GM18499 (cell line): ENCODE data around the gene NXNL1.

Source experiments
- ATAC-seq: cut with Tn5 transposase; IDR thresholded peaks from one replicate; pipeline ENCODE4 v1.9.1; 2021; ENCODE audit warnings: moderate number of reproducible peaks; ENCODE audit not compliant: insufficient read depth, unreplicated experiment

Gene NXNL1

DNA sequence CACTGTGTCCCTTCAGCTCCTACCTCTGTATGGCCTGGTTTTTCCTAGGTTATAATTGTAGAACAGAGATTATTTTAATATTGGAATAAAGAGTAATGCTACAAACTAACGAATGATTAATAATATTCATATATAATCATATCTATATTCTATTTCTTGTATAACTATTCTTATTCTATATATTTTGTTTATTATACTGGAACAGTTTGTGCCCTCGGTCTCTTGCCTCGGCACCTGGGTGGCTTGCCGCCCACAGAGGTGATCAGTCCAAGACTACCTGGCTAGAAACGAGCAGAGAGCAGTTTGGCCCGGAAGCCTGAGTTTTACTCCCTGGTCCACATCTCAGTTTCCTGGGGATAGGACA is 5.7 kb upstream of the NXNL1 start:
- ATAC-seq: no peak

DNA sequence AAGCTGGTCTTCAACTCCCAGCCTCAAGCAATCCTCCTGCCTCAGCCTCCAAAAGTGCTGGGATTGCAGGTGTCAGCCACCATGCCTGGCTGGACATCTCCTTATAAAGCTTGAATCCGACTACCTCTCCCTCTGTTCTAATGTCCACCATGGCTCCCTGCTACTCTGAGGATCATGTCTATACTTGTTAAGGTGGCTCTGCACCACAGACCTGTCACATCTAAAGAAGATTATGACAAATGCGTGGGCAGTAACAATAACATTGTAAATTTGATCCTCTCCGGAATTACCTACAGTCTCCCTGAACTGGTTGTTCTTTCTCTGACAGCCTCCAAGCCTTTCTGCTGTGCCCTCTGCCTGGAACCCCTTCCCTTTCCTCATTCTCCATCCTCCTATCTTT is 1.8 kb downstream of the NXNL1 start:
- ATAC-seq: no peak

DNA sequence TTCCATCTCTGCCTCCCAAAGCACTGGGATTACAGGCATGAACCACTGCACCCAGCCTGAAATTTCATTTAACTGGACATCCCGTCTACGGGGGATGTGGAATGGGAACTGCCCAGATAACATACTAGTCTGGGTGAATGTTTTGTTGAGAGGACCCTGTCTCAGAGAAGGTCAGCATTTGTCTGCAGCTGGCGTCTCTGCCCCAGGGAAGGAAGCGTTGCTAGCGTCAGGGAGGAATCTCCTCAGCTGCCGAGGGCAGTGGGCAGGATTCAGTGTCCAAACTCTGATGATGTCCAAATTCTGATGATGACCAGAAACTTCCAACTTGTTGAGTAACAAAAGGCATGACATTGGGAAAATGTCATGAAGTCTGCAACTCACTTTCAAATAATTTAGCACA is 3.1 kb downstream of the NXNL1 start:
- no peak for ATAC-seq

DNA sequence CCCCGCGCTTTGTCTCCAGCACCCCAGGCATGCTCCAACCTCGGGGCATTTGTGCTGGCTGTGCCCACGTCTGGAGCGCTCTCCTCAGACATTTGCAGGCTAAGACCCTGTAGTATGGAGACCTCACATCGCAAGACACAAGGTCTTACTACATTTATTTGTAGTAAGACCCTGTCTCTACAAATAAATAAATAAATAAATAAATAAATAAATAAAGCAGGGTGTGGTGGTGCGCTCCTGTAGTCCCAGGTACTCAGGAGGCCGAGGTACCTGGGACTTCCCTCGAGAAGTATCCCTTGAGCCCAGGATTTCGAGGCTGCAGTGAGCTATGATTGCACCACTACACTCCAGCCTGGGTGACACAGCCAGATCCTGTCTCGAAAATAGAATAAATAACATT is 4.6 kb downstream of the NXNL1 start:
- ATAC-seq: no peak

DNA sequence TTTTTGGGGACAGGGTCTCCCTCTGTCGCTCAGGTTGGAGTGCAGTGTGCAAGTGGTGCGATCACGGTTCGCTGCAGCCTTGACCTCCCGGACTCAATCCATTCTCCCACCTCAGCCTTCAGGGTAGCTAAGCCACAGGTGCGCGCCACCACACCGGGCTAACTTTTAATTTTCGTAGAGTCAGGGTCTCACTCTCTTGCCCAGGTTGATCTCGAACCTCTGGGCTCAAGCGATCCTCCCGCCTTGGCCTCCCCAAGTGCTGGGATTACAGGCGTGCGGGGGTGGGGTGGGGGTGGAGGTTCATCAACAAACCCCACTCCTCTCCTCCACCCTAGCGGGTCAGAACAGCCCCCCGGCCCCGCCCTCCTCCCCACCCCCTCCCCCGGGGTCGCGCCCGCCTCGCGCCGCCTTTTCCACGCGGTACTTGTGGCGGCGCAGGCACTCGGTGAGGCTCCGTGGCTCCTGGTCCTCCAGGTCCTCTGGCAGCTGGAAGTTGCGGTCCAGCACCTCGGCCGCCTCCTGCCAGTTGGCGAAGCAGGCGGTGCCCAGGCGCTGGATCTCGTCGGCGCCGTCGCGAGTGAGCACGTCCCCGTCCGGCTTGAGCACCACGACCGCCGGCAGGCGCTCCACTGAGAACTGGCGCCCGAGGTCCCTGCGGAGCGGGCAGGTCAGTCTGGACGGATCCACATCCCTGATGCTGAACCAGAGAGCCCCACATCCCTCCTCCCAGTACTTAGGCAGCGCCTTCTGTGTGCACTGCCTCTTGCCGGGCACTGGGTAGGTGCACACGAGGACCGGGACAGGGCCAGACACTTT is 5.2 kb downstream of the NXNL1 start:
- no peak for ATAC-seq

DNA sequence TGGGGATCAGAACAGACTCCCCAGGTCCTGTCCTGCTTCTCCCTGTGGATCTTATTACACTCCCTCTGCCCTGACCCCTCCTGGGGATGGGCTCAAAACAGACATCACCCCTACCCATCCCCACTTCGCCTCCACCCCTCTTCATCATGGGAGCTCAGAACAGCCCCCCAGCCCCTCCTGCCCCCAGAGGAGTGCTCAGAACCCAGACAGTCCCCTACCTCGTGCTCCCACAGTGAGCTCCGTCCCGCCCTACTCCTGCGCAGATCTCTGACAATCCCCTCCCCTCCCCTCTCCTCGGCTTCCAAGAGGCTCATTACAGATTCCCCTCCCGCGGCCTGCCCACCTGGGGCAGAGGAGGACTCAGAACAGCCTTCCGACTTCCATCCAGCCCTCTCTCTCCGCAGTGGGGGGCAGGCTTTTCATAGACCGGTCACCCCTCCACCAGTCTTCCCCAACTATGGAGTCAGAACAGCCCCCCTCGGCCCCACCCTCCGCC is 6.1 kb downstream of the NXNL1 start:
- no peak for ATAC-seq

DNA sequence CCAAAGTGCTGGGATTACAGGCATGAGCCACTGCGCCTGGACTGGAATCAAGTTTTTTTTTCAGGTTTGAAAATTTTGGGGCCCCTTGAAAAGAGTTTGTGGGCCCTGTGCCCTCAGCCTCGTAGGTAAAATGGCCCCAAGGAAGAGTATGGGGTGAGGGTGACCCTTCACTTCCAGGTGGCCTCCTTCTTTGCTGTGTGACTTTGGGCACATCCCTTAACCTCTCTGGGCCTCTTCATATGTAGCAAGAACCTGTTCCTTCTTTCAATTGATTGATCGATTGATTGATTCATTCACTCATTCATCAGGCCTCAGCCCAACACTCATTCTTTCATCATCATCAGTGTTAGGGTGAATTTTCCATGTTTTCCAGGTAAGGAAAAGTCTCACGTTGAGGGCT is 8.9 kb downstream of the NXNL1 start:
- ATAC-seq: no peak

DNA sequence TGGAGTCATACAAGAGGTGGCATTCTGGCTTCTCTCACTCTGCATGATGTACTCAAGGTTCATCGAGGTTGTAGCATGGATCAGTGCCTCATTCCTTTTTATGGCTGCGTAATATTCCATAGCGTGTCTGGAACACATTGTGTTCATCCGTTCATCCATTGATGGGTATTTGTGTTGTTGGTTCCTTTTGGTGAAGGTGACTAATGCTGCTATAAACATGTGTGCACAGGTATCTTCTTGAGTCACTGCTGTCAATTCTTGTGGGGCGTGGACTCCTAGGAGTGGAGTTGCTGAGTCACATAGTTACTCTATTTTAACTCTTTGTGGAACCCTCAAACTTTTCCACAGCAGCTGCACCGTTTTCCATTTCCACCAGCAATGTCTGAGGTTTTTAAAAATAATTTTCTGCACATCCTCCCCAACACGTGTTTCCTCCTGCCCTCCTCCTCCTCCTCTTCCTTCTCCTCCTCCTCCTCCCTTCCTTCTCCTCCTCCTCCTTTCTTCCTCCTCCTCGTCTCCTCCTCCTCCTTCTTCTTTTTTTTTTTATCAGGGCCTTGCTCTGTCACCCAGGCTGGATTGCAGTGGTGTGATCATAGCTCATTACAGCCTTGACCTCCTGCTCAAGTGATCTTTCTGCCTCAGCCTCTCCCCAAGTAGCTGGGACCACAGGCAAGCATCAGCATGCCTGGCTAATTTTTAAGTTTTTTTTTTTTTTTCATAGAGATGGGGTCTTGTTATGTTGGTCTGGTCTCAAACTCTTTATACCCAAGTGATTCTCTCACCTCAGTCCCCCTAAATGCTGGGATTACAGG is 10.3 kb downstream of the NXNL1 start:
- no peak for ATAC-seq

DNA sequence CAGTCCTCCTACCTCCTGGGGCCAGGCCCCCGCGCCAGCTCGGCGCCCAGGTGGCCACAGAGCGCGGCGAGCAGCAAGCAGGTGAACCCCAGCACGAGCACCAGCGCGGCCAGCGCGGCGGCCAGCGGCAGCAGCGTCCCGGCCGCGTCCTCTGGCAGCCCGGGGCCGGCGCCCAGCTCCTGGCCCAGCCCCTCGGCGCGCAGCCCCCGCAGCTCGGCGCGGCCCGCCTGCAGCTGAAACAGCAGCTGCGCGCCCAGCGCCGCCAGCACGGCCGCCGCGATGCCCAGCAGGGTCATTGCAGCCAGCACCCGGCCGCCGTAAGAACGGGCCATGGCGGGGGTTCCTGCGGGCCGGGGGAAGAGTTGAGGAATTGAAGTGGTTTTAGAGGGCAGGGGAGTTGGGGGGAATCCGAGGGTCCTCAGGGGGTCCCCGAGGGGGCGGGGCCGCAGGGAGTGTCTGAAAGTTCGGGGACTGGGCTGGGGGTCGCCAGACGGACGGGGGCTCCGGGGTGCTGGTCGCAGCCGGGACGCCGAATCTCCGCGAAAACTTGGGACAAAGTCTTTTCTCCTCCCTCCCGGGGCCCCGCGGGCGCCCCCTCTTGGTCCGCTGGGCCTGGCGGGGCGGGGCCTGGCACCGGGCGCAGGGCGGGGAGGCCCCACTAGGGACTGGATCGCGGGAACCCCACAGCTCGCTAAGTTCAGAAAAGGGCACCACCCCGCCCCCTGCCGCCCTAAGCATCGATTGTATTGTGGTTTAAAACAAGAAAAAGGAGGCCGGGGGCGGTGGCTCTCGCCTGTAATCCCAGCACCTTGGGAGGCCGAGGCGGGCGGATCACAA is 12.4 kb downstream of the NXNL1 start, which contains the start of gene TMEM221:
TMEM221 (minus strand) TSS at position 538 of the 837 bp plus-strand sequence; CDS start at position 332, 206 bp downstream.
- ATAC-seq: no peak

DNA sequence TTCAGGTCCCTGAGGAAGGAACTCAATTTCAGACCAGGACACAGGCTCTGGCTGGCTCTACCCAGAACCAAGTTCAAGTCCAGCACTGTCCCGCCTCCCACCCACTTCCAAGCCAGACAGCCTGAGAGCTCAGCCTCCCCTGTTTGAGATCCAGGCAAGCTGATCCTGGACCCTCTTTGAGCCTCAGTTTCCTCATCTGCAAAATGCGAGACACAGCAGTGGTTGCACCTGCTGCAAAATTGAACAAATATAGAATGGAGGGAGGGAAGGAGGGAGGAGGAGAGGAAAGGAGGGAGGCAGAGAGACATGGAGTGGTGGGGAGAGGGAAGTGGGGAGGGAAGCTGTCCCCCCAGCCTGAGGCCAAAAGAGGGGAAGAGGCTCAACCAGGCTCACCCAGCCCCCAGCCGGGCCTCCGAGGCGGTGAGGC is 13.0 kb downstream of the NXNL1 start:
- no peak for ATAC-seq

DNA sequence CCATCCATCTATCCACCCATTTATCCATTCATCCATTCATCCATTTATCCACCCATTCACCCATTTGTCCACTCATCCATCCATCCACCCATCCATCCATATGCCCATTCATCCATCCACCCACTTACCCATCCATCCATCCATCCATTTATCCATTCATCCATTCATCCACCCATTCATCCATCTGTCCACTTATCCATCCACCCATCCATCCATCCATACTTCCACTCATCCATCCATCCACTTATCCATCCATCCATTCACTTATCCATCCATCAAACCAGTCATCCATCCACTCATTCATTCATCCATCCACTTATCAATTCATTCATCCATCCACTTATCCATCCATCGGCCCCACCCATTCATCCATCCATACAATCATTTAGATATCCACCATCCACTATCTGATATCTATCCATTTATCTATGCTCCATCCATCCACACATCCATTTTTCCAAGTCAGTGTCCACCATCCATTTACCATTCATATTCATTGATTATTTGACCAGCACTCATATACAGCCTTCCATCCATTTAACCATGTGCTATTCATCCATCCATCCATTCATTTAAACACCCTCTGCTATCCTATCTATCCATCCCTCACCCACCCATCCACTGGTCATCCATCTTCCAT is 15.1 kb downstream of the NXNL1 start:
- no peak for ATAC-seq

DNA sequence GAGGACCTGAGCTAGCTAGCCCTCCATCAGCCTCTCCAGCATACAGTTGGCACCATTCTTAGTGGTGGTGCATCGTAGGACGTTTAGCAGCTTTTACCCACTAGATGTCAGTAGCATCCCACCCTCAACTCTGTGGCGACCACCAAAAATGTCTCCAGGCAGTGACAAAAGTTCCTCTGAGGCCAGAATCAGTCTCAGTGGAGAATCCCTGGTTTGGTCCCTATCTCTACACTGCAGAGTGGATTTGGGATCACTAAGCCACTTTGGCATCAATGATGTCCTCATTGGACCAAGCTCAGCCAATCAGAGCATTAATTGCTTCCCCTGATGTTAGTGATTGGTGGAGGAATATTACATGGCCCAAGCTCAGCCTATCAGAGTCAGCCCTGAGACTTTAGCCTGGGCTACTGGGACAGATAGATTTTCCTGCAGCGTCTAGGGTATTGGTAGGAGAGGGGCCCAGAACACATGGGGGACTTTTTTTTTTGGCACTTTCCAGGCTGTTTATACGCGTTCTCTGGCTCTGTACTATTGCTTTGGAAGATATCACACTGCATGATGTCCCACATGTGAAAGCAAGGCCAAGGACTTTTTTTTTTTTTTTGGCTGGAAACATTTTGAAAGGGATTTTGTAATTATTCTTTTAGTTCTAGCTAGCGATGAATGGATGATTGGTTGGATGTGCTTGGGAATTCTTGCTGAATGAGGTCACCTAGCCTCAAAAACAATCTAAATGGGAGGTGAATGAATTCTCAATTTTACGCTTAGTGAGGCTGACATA is 19.3 kb downstream of the NXNL1 start:
- no peak for ATAC-seq

DNA sequence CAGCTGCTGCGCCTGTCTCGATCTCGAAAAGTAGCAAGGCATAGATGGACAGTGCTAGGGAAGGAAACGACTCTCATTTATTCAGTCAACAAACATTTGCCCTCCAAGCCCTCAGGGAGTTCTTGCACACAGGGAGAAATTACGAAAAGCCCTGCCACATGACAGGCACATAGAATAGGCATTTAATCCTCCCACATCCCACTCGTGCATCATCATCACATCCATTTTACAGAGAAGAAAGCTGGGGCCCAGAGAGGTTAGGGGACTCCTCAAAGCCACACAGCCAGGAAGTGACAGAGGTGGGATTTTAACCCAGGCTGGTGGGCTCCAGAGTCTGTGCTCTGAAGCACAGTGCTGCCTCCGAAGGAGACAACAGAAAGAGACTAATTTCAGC is 23.9 kb downstream of the NXNL1 start:
- ATAC-seq: no peak

DNA sequence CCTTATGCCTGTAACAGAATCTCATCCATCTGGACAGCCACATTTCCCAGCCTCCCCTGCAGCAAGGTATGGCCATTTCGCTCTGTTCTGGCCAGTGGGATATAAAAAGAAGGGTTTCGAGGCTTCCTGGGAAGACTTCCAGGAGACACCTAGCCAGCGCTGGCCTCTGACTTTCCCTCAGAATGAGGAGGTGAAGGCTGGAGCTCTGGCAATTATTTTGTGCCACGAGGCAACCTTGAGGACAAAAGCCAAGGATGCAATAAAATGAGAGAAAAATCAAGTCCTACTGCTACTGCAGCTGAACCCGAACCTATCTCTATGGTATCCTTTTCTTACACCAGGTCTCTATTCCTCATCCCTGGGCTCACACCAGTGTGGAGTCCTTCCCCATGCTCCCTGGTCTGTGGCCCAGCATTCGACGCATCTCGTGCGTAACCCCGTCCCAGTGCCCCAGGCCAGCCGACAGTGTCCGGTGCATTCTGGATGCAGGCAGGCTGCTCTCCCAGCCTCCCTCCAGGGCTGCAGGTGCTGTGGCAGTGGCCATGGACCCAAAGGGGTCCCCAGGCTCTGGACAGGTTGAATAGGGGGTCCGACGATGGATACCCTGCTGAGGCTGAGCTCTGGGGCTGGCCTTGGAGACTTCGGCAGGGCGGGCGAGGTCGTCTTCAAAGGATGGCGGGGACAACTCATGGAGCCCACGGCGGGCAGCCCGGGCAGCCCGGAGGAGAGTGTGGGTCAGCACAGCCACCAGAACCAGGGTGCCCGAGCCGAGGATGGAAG is 24.4 kb downstream of the NXNL1 start:
- no peak for ATAC-seq

DNA sequence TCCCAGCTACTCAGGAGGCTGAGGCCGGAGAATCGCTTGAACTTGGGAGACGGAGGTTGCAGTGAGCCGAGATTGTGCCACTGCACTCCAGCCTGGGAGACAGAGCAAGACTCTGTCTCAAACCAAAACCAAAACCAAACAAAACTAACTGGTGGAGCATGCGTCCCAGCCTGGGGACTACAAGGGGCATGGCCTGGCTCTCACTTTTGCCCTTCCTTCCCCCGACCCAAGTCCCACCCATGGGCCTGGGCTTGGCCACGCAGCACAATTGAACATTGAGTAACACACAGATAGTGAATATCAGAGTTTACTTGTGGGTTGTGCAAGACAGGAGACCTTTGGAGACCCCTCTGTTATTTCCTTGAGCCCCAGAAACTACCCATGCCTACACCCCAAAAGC is 25.5 kb downstream of the NXNL1 start:
- ATAC-seq: no peak

DNA sequence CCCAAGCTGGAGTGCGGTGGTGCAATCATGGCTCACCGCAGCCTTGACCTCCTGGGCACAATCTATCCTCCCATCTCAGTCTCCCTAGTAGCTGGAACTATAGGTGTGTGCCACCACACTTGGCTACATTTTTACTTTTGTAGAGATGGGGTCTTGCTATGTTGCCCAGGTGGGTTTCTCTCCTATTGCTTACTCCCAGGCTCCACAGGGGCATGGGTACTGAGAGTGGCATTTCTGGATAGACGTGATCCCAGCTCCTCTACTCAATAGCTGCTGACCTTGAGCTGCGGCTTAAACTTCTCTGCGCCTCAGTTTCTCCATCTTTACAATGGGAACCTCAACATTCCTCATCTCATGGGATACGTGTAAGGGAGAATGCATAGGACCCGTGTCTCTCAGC is 29.3 kb downstream of the NXNL1 start:
- ATAC-seq: no peak

DNA sequence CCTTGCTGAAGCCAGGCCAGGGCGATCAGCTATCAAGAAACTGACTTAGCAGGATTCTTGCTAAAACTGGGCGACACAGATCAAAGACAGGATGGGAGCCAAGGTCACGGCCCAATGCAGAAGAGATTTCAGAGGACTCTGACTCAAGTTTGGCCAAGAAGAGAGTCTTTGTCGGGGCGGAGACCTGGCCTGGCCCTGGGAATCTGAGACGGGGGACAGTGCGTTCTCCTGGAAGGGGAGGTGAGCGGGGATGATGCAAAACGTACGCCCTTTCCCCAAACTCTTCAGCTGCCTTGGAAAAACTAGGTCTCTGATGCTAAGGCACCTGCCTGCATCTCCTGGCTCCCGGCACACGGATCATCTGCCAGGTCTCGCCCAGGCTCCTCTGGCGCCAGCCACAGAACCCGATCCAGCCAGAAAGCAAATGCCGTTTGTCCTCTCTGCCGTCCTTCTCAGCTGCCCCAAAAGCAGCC is 31.0 kb downstream of the NXNL1 start:
- ATAC-seq: no peak

DNA sequence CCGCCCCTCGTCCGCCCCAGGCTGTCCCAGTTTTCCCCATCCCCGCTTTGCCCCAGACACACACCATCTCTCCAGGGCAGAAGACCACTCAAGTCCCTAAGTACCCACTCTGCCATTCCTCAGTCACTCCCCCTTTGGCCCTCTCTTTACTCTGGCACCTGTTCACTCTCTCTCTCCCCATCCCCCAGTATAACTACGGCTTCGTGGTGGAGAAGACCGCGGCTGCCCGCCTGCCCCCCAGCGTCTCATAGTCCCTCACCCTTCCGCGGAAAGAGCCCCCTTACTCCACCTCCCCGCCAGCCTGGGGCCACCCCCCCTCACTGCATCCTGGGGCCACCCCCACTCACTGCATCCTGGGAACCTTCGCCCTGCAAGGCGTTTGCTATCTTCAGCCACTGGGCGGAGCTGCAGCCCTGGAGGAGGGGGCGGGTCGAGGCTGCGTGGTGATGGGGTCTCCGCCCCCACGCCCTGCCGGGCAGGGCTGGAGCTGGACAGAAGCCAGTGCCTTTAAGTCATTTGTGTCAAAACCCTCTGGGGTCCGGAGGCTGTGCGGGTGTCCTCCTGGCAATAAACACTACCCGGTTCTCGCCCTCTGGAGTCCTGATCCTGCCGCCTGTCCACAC is 35.9 kb downstream of the NXNL1 start:
- ATAC-seq: no peak
